Measurements from ENCODE around the gene CCL18. TPM values are rescaled to one million over a fixed set of nuclear protein-coding genes. Genes with fewer than 3 reads are reported as not detected.
"Not testable (repeated sequence)": the region's sequence is repeated elsewhere in the genome, so short reads cannot be mapped to it uniquely, and the experiment has no call there.

Gene CCL18
- total RNA-seq, 4 donors from 2014 or later, result 1.7 to 21.5 (median 9.8) TPM

GRCh38 chr17:36094232-36094631 lies 30.2 kb downstream of the CCL18 start:
- DNase-seq (ENCODE audit: low spot score) (no peak), ATAC-seq (ENCODE audit: low FRiP score) (no peak)
- TF ChIP-seq CTCF (IDR thresholded peaks at IDR 0.05), result no peak

- ATAC-seq (ENCODE audit: low FRiP score) (no peak), DNase-seq (ENCODE audit: low spot score) (no peak)
- TF ChIP-seq CTCF (IDR thresholded peaks at IDR 0.05), result no peak
Observed at GRCh38 chr17:36094746-36095145, 30.7 kb downstream of the CCL18 start.

DNA sequence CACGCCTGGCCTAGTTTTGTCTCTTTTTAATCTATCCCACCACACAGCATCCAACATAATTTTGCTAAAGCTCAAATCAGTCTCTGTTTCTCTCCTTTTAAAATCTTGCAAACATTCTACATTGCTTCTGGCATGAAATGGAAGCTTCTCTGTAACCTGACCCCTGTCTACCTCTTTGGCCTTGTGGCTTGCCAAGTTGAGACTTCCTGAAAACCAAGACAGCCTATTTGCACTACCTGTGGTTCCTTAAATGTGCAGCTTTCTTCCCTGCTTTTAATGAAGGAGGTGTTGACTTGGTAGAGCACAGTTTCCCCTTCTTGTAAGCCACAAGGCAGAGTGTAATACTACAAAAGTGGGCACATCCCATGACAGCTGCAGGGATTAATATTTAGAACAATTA lies 31.9 kb downstream of the CCL18 start:
- no peak for DNase-seq (ENCODE audit: low spot score)
- TF ChIP-seq CTCF (IDR thresholded peaks at IDR 0.05), result no peak
- ATAC-seq (ENCODE audit: low FRiP score), result no peak

GRCh38 chr17:36099004-36099403 lies 34.9 kb downstream of the CCL18 start:
- not testable (repeated sequence) for ATAC-seq (ENCODE audit: low FRiP score); DNase-seq (ENCODE audit: low spot score)

- ATAC-seq (ENCODE audit: low FRiP score); DNase-seq (ENCODE audit: low spot score): not testable (repeated sequence)
Observed at GRCh38 chr17:36103401-36103975, 39.4 kb downstream of the CCL18 start, which contains the start of gene CCL4. CCL4 (plus strand) TSS chr17:36103827; CDS start chr17:36103906, 79 bp downstream.

DNA sequence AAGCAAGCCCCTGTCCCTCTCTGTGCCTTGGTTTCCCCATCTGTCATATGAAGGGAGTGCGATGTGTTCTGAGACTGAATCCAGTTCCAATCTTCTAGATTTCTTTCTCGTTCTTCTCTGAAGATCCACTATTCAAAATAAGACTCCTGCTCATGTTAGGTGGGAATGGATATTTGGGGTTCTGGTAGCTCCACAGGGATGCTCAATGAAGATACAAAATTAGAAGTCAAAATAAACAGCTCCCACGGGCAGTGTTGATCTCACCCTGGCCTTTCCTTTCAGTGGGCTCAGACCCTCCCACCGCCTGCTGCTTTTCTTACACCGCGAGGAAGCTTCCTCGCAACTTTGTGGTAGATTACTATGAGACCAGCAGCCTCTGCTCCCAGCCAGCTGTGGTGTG lies 40.2 kb downstream of the CCL18 start:
- ATAC-seq (ENCODE audit: low FRiP score), result not testable (repeated sequence)

GRCh38 chr17:36104701-36105181 lies 40.7 kb downstream of the CCL18 start:
- no peak for DNase-seq (ENCODE audit: low spot score)
- no peak for ATAC-seq (ENCODE audit: low FRiP score)
- no peak for TF ChIP-seq CTCF (IDR thresholded peaks at IDR 0.05)

More for the DNA sequence above, 40.2 kb downstream of the CCL18 start:
- not testable (repeated sequence) for DNase-seq (ENCODE audit: low spot score)

DNA sequence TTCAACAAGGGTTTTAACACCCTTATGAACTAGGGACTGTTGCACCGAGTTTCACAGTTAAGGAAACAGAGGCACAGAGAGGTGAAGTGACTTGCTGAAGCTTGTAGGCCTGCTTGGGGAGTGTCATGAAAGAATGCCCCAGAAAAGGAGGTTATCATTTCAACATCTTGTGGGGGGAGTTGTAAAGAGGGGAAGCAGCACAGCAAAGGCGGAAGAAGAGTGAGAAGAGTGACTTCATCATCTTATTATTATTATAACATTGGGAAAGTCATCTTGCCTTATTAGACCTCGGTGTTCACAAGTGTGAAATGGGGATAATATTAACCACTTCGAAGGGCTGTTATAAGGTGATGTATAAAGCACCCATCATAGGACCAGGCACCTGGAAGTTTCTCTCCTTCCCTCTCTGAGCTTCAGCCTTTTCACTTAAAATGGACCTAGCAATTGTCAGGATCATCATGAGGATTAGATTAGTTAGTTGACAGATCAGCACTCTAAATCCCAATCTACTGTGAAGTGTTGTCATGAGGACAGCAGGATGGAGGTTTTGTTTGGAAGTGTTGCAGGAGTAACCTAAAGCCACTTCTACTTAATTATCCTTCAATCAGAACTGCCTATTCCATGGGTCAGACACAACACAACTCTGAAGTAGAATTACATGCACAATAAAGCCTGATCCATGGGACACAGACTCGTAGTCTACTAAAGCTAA lies 41.9 kb downstream of the CCL18 start:
- no peak for TF ChIP-seq CTCF (IDR thresholded peaks at IDR 0.05)
- no peak for ATAC-seq (ENCODE audit: low FRiP score)
- DNase-seq (ENCODE audit: low spot score), result no peak
